H1 (cell line): ENCODE measurements around the gene SLC35B2. TPM values are rescaled to one million over a fixed set of nuclear protein-coding genes. Genes with fewer than 3 reads are reported as not detected.

Source experiments
- CTCF ChIA-PET: fragments of 300-600 bp; sonication (Branson Sonifier 250); formaldehyde crosslinking; loops from one replicate; lab custom pipeline; 2021; ENCODE audit not compliant: partially characterized antibody; lab: Charles Lee
- POLR2A ChIA-PET: fragments of 300-600 bp; sonication (Branson Sonifier 250); formaldehyde crosslinking; loops from one replicate; lab custom pipeline; 2021; ENCODE audit warnings: inconsistent platforms; ENCODE audit not compliant: partially characterized antibody; lab: Charles Lee
- DNase-seq, 2 experiments: peaks; one replicate each; pipeline versions ENCODE4 v3.0.0 to v3.0.0-alpha.2; 2010 to 2022; ENCODE audit warnings: low spot score in 2 of 2, low read depth in 1 of 2, mixed read lengths in 1 of 2
- FAIRE-seq: peaks from 2 replicates; lab custom pipeline; 2011; peaks lifted over from hg19 to GRCh38; lab: Jason Lieb, UNC
- H2AFZ ChIP-seq: 2 replicates; pipeline ENCODE4 v1.8.1; 2012; ENCODE audit warnings: low read length, inconsistent platforms
- H2AK5ac ChIP-seq: 2 replicates; pipeline ENCODE4 v1.6.1; 2013; ENCODE audit warnings: low read depth, low read length
- H2BK120ac ChIP-seq: replicated peaks from 2 replicates; pipeline ENCODE3; 2013; ENCODE audit warnings: low read depth, low read length, inconsistent platforms
- H2BK12ac ChIP-seq: 2 replicates; pipeline ENCODE4 v1.6.1; 2013; ENCODE audit warnings: low read depth, low read length
- H2BK15ac ChIP-seq: 2 replicates; pipeline ENCODE4 v1.6.1; 2013; ENCODE audit warnings: low read length
- H2BK20ac ChIP-seq: 2 replicates; pipeline ENCODE4 v1.6.1; 2013; ENCODE audit warnings: low read length
- H2BK5ac ChIP-seq: 2 replicates; pipeline ENCODE4 v1.6.1; 2013; ENCODE audit warnings: low read depth, low read length
- H3K14ac ChIP-seq: 2 replicates; pipeline ENCODE4 v1.6.1; 2013; ENCODE audit warnings: inconsistent platforms; ENCODE audit not compliant: insufficient read length
- H3K18ac ChIP-seq: 2 replicates; pipeline ENCODE4 v1.6.1; 2013; ENCODE audit warnings: low read length; ENCODE audit errors: extremely low read depth
- H3K23ac ChIP-seq: 2 replicates; pipeline ENCODE4 v1.6.1; 2013; ENCODE audit warnings: inconsistent platforms; ENCODE audit not compliant: insufficient read length
- H3K23me2 ChIP-seq: 2 replicates; pipeline ENCODE4 v1.6.1; 2013; ENCODE audit warnings: low read depth, low read length
- H3K27ac ChIP-seq: 2 replicates; pipeline ENCODE4 v1.6.1; 2011; ENCODE audit warnings: low read depth, low read length, inconsistent platforms
- H3K27me3 ChIP-seq, 4 experiments: replicated peaks in 1 of 4; 1 replicate in 1 of 4; 2 replicates in 3 of 4; pipeline versions ENCODE4 v1.6.1 to v1.8.1; 2011 to 2013; ENCODE audit warnings: low read length in 3 of 4, mild to moderate bottlenecking in 3 of 4, inconsistent platforms in 2 of 4, mixed read lengths in 2 of 4, moderate library complexity in 1 of 4; ENCODE audit not compliant: control insufficient read depth in 3 of 4, insufficient read depth in 3 of 4; ENCODE audit errors: extremely low read depth in 1 of 4
- H3K36me3 ChIP-seq, 4 experiments: 2 replicates each; pipeline versions ENCODE4 v1.6.1 to v1.8.1; 2011 to 2013; ENCODE audit warnings: mild to moderate bottlenecking in 4 of 4, low read length in 3 of 4, moderate library complexity in 2 of 4, control low read depth in 1 of 4, inconsistent platforms in 1 of 4; ENCODE audit not compliant: insufficient read depth in 4 of 4, control insufficient read depth in 2 of 4
- H3K4ac ChIP-seq: replicated peaks from 2 replicates; pipeline ENCODE3; 2013; ENCODE audit warnings: low read length, low read depth, mixed read lengths, inconsistent platforms; ENCODE audit not compliant: insufficient read length
- H3K4me1 ChIP-seq, 4 experiments: replicated peaks in 1 of 4; 1 replicate in 1 of 4; 2 replicates in 3 of 4; pipeline versions ENCODE4 v1.6.1 to v1.8.1; 2011 to 2013; ENCODE audit warnings: low read length in 3 of 4, inconsistent platforms in 2 of 4, mixed read lengths in 1 of 4; ENCODE audit not compliant: insufficient read depth in 4 of 4, control insufficient read depth in 3 of 4
- H3K4me2 ChIP-seq, 2 experiments: 2 replicates each; pipeline versions ENCODE4 v1.6.1 to v1.8.1; 2011 to 2013; ENCODE audit warnings: low read depth in 2 of 2, low read length in 2 of 2, control low read depth in 1 of 2, inconsistent platforms in 1 of 2, mild to moderate bottlenecking in 1 of 2; ENCODE audit not compliant: insufficient read depth in 1 of 2
- H3K4me3 ChIP-seq, 4 experiments: fragments of 200-600, 300-600 bp in 1 of 4; sonication (generic), shearing (Covaris generic), sonication (Bioruptor Twin) in 1 of 4; 2 replicates each; pipeline versions ENCODE4 v1.5.1 to v1.8.1; 2011 to 2016; ENCODE audit warnings: low read length in 4 of 4, low read depth in 3 of 4, control low read depth in 2 of 4, inconsistent platforms in 2 of 4, mild to moderate bottlenecking in 2 of 4, mixed read lengths in 1 of 4, moderate library complexity in 1 of 4; ENCODE audit not compliant: insufficient read depth in 2 of 4; ENCODE audit errors: extremely low read depth in 1 of 4
- H3K56ac ChIP-seq: replicated peaks from 2 replicates; pipeline ENCODE3; 2013; ENCODE audit warnings: low read depth, mild to moderate bottlenecking, mixed read lengths, low read length, inconsistent platforms; ENCODE audit not compliant: insufficient read length
- H3K79me1 ChIP-seq: 2 replicates; pipeline ENCODE4 v1.6.1; 2013; ENCODE audit warnings: low read depth, low read length, control low read depth
- H3K79me2 ChIP-seq, 2 experiments: 2 replicates each; pipeline versions ENCODE4 v1.6.1 to v1.8.1; 2012 to 2013; ENCODE audit warnings: low read length in 2 of 2, mild to moderate bottlenecking in 2 of 2, inconsistent platforms in 1 of 2; ENCODE audit not compliant: insufficient read depth in 2 of 2, control insufficient read depth in 1 of 2
- H3K9ac ChIP-seq, 4 experiments: replicated peaks in 1 of 4; 1 replicate in 1 of 4; 2 replicates in 3 of 4; pipeline versions ENCODE4 v1.6.1 to v1.8.1; 2011 to 2013; ENCODE audit warnings: low read depth in 3 of 4, low read length in 3 of 4, control low read depth in 2 of 4, mild to moderate bottlenecking in 2 of 4, moderate library complexity in 2 of 4, inconsistent platforms in 1 of 4; ENCODE audit errors: extremely low read depth in 1 of 4
- H3K9me3 ChIP-seq, 2 experiments: 2 replicates each; pipeline versions ENCODE4 v1.6.1 to v1.8.1; 2012 to 2013; ENCODE audit warnings: mild to moderate bottlenecking in 2 of 2, moderate library complexity in 2 of 2, control low read depth in 1 of 2, inconsistent platforms in 1 of 2, low read depth in 1 of 2, low read length in 1 of 2, mixed read lengths in 1 of 2; ENCODE audit not compliant: insufficient read depth in 2 of 2
- H4K20me1 ChIP-seq, 2 experiments: replicated peaks in 1 of 2; 2 replicates each; pipeline versions ENCODE3 to v1.8.1; 2011 to 2013; ENCODE audit warnings: inconsistent platforms in 2 of 2, low read length in 2 of 2, mild to moderate bottlenecking in 1 of 2; ENCODE audit not compliant: insufficient read depth in 2 of 2, control insufficient read depth in 1 of 2
- H4K5ac ChIP-seq: 2 replicates; pipeline ENCODE4 v1.6.1; 2013; ENCODE audit warnings: low read length, low read depth, mixed read lengths, inconsistent platforms; ENCODE audit not compliant: insufficient read length
- H4K8ac ChIP-seq: 2 replicates; pipeline ENCODE4 v1.8.0; 2013; ENCODE audit warnings: mild to moderate bottlenecking, moderate library complexity, low read length, inconsistent platforms; ENCODE audit not compliant: insufficient read depth; ENCODE audit errors: extremely low read depth
- H4K91ac ChIP-seq: replicated peaks from 2 replicates; pipeline ENCODE3; 2013; ENCODE audit warnings: low read length, mixed read lengths, inconsistent platforms; ENCODE audit not compliant: insufficient read length
- MAX ChIP-seq: IDR thresholded peaks from 2 replicates; pipeline ENCODE4 v1.6.1; 2012; ENCODE audit warnings: inconsistent platforms
- TAF7 ChIP-seq: optimal IDR thresholded peaks from 2 replicates; pipeline ENCODE3; 2011; ENCODE audit warnings: low read depth, mild to moderate bottlenecking, inconsistent platforms, low read length, moderate library complexity, borderline replicate concordance
- YY1 ChIP-seq: IDR thresholded peaks from 2 replicates; pipeline ENCODE4 v1.6.1; 2011; ENCODE audit warnings: low read depth, mild to moderate bottlenecking, low read length
- WGBS, 2 experiments: shearing (Covaris generic) in 1 of 2; methylation state at CpG; one replicate each; pipeline versions ENCODE4 v1.1.6 to v1.1.7; 2013 to 2015; ENCODE audit warnings: low lambda C conversion rate in 2 of 2, mixed read lengths in 2 of 2, inconsistent platforms in 1 of 2, low coverage in 1 of 2, missing lambda C conversion rate in 1 of 2; ENCODE audit not compliant: insufficient replicate concordance in 2 of 2, insufficient coverage in 1 of 2, insufficient read length in 1 of 2; ENCODE audit errors: extremely low coverage in 1 of 2, missing lambda C conversion rate in 1 of 2; 5-methylcytosine and 5-hydroxymethylcytosine counted together
- polyA plus RNA-seq, 7 experiments: library from polyadenylated mRNA; depleted of rRNA in 3 of 7; stranded (reverse) in 5 of 7; unstranded in 2 of 7; fragments of >200 nt in 5 of 7; fragments of 200-250 nt in 2 of 7; gene quantifications; 1 replicate in 5 of 7; 2 replicates in 1 of 7; 4 replicates in 1 of 7; pipeline versions ENCODE4 v1.2.1 to v1.2.3, GENCODE V29; 2011 to 2013; ENCODE audit warnings: missing spikeins in 2 of 7, mixed read lengths in 2 of 7
- total RNA-seq: library from RNA; stranded (reverse); fragmentation: NEBNext Ultra II Directional; extraction: Animal tissue kit (Norgen Biotek cat#: 25700); gene quantifications from 2 replicates; pipeline ENCODE4 v1.2.1, GENCODE V29; 2021

SLC35B2 gene
- total and polyA plus RNA-seq, 2 of the 8 experiments (the other 6 are each of a cell fraction or from before 2014, with no cell fraction given) = 29.5 to 65.0 TPM

GRCh38 chr6:44228031-44228430 lies 29.3 kb downstream of the SLC35B2 start:
- Histone ChIP-seq H3K18ac (no peak overlapping the region), H3K27ac (no peak overlapping the region), H2AFZ (no peak overlapping the region), H2BK20ac (no peak overlapping the region), H3K9me3 (no peaks in the 10 kb centered on the region), H4K20me1 (peaks cover 30 to 45% of the 10 kb centered on the region in 2 experiments), H3K4ac (no peak overlapping the region), H3K9ac (no peak overlapping the region; a peak in 1 of 7 replicates), H3K79me2 (peaks cover 10 to 48% of the 10 kb centered on the region in 2 experiments; a peak in 3 of 4 replicates), H3K4me2 (no peak overlapping the region), H4K91ac (no peak overlapping the region), H2BK120ac (no peak overlapping the region), H3K4me3 (no peak overlapping the region), H3K79me1 (peaks cover 29% of the 10 kb centered on the region), H2BK15ac (no peak overlapping the region), H3K23me2 (peaks cover 12% of the 10 kb centered on the region), H3K27me3 (no peaks in the 10 kb centered on the region), H2AK5ac (no peak overlapping the region), H3K14ac (no peak overlapping the region), H4K8ac (no peak overlapping the region; the same call in 1 of the 2 replicates), H4K5ac (no peak overlapping the region), H2BK5ac (no peak overlapping the region), H3K23ac (no peak overlapping the region), H3K56ac (no peak overlapping the region), H3K4me1 (peaks cover 9 to 28% (median 23%) of the 10 kb centered on the region in 4 experiments), H3K36me3 (peaks cover 24 to 48% (median 40%) of the 10 kb centered on the region in 4 experiments), H2BK12ac (no peak overlapping the region)
- CTCF ChIA-PET = interaction anchor here (0.8 to 19.4 kb wide), 16 partner anchors 8 to 132 kb away, joined by 3 to 287 read pairs (median 4); partner anchors contain the start of gene SLC35B2
- DNase-seq (no peak), FAIRE-seq (no peak)
- POLR2A ChIA-PET = interaction anchor here (1.1 to 21.0 kb wide), 10 partner anchors 8 to 75 kb away, joined by 3 to 477 read pairs (median 6); partner anchors contain the start of genes HSP90AB1 and SLC35B2
- TF ChIP-seq TAF7 (no peak), MAX (no peak), YY1 (no peak)
- 90% methylated on average over 6 of the region's 6 CpGs; no CpG with 5 or more reads in 1 of the 2 experiments for WGBS, 2 experiments
